K562 (cell line): ENCODE measurements around the gene DZIP3.

Source experiments
- EHMT2 ChIP-seq: fragments of 450-650 bp; IDR thresholded peaks from 2 replicates; pipeline ENCODE4 v1.6.1; 2018; ENCODE audit warnings: antibody characterized with exemption
- FOXA1 ChIP-seq: fragments of 450-650 bp; IDR thresholded peaks from 2 replicates; pipeline ENCODE4 v1.6.1; 2016; ENCODE audit warnings: mild to moderate bottlenecking, borderline replicate concordance
- KAT7 ChIP-seq: sonication (generic); formaldehyde crosslinking; IDR thresholded peaks from 2 replicates; pipeline ENCODE4 v1.8.0; 2022; ENCODE audit warnings: missing genetic modification reagents, mild to moderate bottlenecking, borderline replicate concordance
- RAD51 ChIP-seq: fragments of 450-650 bp; IDR thresholded peaks from 2 replicates; pipeline ENCODE4 v1.7.1; 2016; ENCODE audit warnings: low read depth, mild to moderate bottlenecking, borderline replicate concordance
- TRIM25 ChIP-seq: fragments of 450-650 bp; IDR thresholded peaks from 2 replicates; pipeline ENCODE4 v1.7.0; 2016; ENCODE audit warnings: borderline replicate concordance
- TF ChIP-seq, protein P1 (sequence below), 3 experiments: IDR thresholded peaks in 2 of 3; conservative IDR thresholded peaks in 1 of 3; 2 replicates each; pipeline ENCODE4 v1.5.1; 2011 to 2012; ENCODE audit warnings: low read length in 3 of 3, mild to moderate bottlenecking in 3 of 3, control low read depth in 2 of 3, improper control_type of control experiment in 1 of 3, inconsistent platforms in 1 of 3, low read depth in 1 of 3, mixed read lengths in 1 of 3, moderate library complexity in 1 of 3; ENCODE audit not compliant: insufficient read depth in 2 of 3

DNA sequence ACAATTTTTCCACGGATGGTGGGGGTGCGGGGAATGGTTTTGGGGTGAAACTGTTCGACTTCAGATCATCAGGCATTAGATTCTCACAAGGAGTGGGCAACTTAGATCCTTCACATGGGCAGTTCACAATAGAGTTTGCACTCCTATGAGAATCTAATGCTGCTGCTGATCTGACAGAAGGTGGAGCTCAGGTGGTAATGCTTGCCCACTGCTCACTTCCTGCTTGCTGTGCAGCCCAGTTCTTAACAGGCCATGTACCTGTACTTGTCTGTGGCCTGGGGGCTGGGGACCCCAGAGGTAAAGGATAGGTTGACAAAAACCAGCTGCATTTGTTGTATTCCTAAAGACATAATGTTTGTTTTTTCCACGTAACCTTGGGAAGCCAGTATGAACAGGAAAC is 16.0 kb downstream of the DZIP3 start:
- TF ChIP-seq FOXA1, result no peak
- no peak for TF ChIP-seq KAT7 (CRISPR knock-in tag)
- TF ChIP-seq, protein P1, sequence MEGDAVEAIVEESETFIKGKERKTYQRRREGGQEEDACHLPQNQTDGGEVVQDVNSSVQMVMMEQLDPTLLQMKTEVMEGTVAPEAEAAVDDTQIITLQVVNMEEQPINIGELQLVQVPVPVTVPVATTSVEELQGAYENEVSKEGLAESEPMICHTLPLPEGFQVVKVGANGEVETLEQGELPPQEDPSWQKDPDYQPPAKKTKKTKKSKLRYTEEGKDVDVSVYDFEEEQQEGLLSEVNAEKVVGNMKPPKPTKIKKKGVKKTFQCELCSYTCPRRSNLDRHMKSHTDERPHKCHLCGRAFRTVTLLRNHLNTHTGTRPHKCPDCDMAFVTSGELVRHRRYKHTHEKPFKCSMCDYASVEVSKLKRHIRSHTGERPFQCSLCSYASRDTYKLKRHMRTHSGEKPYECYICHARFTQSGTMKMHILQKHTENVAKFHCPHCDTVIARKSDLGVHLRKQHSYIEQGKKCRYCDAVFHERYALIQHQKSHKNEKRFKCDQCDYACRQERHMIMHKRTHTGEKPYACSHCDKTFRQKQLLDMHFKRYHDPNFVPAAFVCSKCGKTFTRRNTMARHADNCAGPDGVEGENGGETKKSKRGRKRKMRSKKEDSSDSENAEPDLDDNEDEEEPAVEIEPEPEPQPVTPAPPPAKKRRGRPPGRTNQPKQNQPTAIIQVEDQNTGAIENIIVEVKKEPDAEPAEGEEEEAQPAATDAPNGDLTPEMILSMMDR (IDR thresholded peaks at IDR 0.05 in 2 of 3, conservative IDR thresholded peaks at IDR 0.05 in 1 of 3; ENCODE audit: insufficient read depth in 2 of 3, low read depth in 1 of 3, low read length in 3 of 3), result no peak
- TF ChIP-seq TRIM25, result no peak
- no peak for TF ChIP-seq EHMT2
- TF ChIP-seq RAD51, result no peak
